K562 (cell line): Measurements from ENCODE around the gene SH3D19. TPM values are rescaled to one million over a fixed set of nuclear protein-coding genes. Genes with fewer than 3 reads are reported as not detected.

Source experiments
- DEAF1 ChIP-seq: fragments of 450-650 bp; formaldehyde crosslinking; IDR thresholded peaks from 2 replicates; pipeline ENCODE4 v1.4.0; 2020; ENCODE audit warnings: mild to moderate bottlenecking, moderate library complexity
- ESRRA ChIP-seq: fragments of 450-650 bp; IDR thresholded peaks from 2 replicates; pipeline ENCODE4 v1.6.1; 2014; ENCODE audit warnings: low read depth, mild to moderate bottlenecking, moderate library complexity, borderline replicate concordance
- FIP1L1 ChIP-seq: fragments of 200-400 bp; formaldehyde crosslinking; IDR thresholded peaks from 2 replicates; pipeline ENCODE4 v1.6.1; 2018; ENCODE audit warnings: mild to moderate bottlenecking, low read depth, low read length; ENCODE audit not compliant: poor library complexity, severe bottlenecking
- MNT ChIP-seq, 2 experiments: fragments of 450-650 bp; conservative IDR thresholded peaks; 2 replicates each; pipeline ENCODE4 v1.6.1; 2017; ENCODE audit warnings: mild to moderate bottlenecking in 2 of 2, moderate library complexity in 2 of 2
- NR3C1 ChIP-seq: sonication (generic); formaldehyde crosslinking; IDR thresholded peaks from 2 replicates; pipeline ENCODE4 v1.8.1; 2022; ENCODE audit warnings: missing genetic modification reagents
- RAD21 ChIP-seq, 2 experiments: fragments of 250-450 bp in 1 of 2; fragments of 450-650 bp in 1 of 2; sonication (Bioruptor Pico) in 1 of 2; formaldehyde crosslinking in 1 of 2; IDR thresholded peaks in 1 of 2; conservative IDR thresholded peaks in 1 of 2; 2 replicates each; pipeline versions ENCODE4 v1.4.0 to v1.8.0; 2020 to 2022; ENCODE audit warnings: mild to moderate bottlenecking in 2 of 2, moderate library complexity in 1 of 2
- REST ChIP-seq, 2 experiments: fragments of 450-650 bp; formaldehyde crosslinking in 1 of 2; IDR thresholded peaks; 2 replicates each; pipeline versions ENCODE4 v1.4.0 to v1.6.1; 2014 to 2020; ENCODE audit warnings: mild to moderate bottlenecking in 2 of 2, borderline replicate concordance in 1 of 2, low read depth in 1 of 2
- SMC3 ChIP-seq: conservative IDR thresholded peaks from 2 replicates; pipeline ENCODE4 v1.6.1; 2011; ENCODE audit warnings: low read depth, low read length, improper control_type of control experiment; ENCODE audit not compliant: insufficient read depth
- TCF3 ChIP-seq: sonication (generic); formaldehyde crosslinking; IDR thresholded peaks from 2 replicates; pipeline ENCODE4 v1.4.0; 2020; ENCODE audit warnings: mild to moderate bottlenecking, missing genetic modification reagents
- TFE3 ChIP-seq: fragments of 450-650 bp; formaldehyde crosslinking; IDR thresholded peaks from 2 replicates; pipeline ENCODE4 v1.4.0; 2020; ENCODE audit warnings: mild to moderate bottlenecking, mixed read lengths
- polyA plus RNA-seq, 8 experiments: library from polyadenylated mRNA; depleted of rRNA in 4 of 8; stranded (reverse) in 5 of 8; unstranded in 3 of 8; fragments of >200 nt; fragmentation: Nextera tagmentation in 2 of 8; fragmentation: Illumina TruSeq in 1 of 8; extraction: Ambion mirVana in 2 of 8; extraction: Trizol in 1 of 8; gene quantifications; 2 replicates each; pipeline versions ENCODE4 v1.2.1 to v1.2.3, GENCODE V29; 2011 to 2014; ENCODE audit warnings: inconsistent platforms in 1 of 8, missing spikeins in 1 of 8
- total RNA-seq, 7 experiments: library from RNA; depleted of rRNA in 6 of 7; stranded (reverse); fragments of >200 nt in 6 of 7; fragmentation: Illumina TruSeq in 2 of 7; extraction: Trizol in 2 of 7; gene quantifications; 2 replicates each; pipeline versions ENCODE4 v1.2.1 to v1.2.3, GENCODE V29; 2011 to 2021; ENCODE audit warnings: low replicate concordance in 1 of 7
- TF ChIP-seq, protein P1 (sequence below): fragments of 450-650 bp; formaldehyde crosslinking; IDR thresholded peaks from 2 replicates; pipeline ENCODE4 v1.4.0; 2022; ENCODE audit warnings: missing genetic modification characterization

SH3D19 gene
- total and polyA plus RNA-seq, 9 of the 15 experiments (the other 6 are each of a cell fraction or from before 2014, with no cell fraction given): 0.42 to 2.2 (median 1.1) TPM; not detected in 6

DNA sequence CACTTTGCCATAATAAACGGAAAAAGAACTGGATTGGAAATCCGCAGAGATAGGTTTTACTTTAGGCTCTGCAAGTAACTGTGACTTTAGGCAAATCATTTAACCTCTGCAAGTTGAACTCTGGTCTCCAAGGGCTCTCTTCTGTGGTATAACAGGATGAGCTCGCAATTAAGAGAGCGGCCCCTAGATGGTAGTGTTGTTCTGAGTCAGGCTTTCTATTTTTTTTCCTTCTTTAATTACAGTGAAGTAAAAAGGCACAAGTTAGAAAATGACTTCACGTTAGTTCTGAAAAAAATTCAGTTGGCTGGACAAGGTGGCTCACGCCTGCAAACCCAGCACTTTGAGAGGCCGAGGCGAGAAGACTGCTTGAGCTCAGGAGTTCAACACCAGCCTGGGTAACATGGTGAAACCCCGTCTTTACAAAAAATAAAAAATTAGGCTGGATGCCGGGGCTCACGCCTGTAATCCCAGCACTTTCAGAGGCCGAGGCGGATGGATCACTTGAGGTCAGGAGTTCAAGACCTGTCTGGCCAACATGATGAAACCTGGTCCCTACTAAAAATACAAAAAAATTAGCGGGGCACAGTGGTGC lies 207.9 kb downstream of the SH3D19 start (continued):
- no peak for TF ChIP-seq MNT (conservative IDR thresholded peaks at IDR 0.05)
- TF ChIP-seq TFE3 (CRISPR knock-in tag): no peak
- TF ChIP-seq DEAF1 (CRISPR knock-in tag): 0 out of 2 replicates have a peak, but pooled peaks have one; percentile 13
- TF ChIP-seq ESRRA: no peak
- no peak for TF ChIP-seq NR3C1 (CRISPR knock-in tag)
- TF ChIP-seq REST (IDR thresholded peaks at IDR 0.05; ENCODE audit: borderline replicate concordance): peak; percentile 63; the same call in 1 of the 2 replicates
- no peak for TF ChIP-seq REST (CRISPR knock-in tag; IDR thresholded peaks at IDR 0.05; ENCODE audit: low read depth)
- TF ChIP-seq, protein P1, sequence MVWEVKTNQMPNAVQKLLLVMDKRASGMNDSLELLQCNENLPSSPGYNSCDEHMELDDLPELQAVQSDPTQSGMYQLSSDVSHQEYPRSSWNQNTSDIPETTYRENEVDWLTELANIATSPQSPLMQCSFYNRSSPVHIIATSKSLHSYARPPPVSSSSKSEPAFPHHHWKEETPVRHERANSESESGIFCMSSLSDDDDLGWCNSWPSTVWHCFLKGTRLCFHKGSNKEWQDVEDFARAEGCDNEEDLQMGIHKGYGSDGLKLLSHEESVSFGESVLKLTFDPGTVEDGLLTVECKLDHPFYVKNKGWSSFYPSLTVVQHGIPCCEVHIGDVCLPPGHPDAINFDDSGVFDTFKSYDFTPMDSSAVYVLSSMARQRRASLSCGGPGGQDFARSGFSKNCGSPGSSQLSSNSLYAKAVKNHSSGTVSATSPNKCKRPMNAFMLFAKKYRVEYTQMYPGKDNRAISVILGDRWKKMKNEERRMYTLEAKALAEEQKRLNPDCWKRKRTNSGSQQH (CRISPR knock-in tag): no peak
- no peak for TF ChIP-seq TCF3 (CRISPR knock-in tag)
- no peak for TF ChIP-seq FIP1L1
- TF ChIP-seq SMC3: 0 out of 2 replicates have a peak, but pooled peaks have one; percentile 32
- peak; percentile 71 to 78 for TF ChIP-seq RAD21 (CRISPR knock-in tag; conservative IDR thresholded peaks at IDR 0.05 in 1 of 2, IDR thresholded peaks at IDR 0.05 in 1 of 2)
